Measurements from ENCODE around the gene TEX10.

GRCh38 chr9:100285080-100285479, 67.7 kb downstream of the TEX10 start:
- TF ChIP-seq ZC3H11A (IDR thresholded peaks at IDR 0.05; ENCODE audit: low read depth, low read length) (no peak), BHLHE40 (IDR thresholded peaks at IDR 0.05; ENCODE audit: low read length) (no peak), CHD2 (IDR thresholded peaks at IDR 0.05; ENCODE audit: low read depth, low read length) (no peak), RCOR1 (IDR thresholded peaks at IDR 0.05; ENCODE audit: borderline replicate concordance in 1 of 2, low read depth in 2 of 2, low read length in 2 of 2) (no peak), DMBX1 (CRISPR knock-in tag; IDR thresholded peaks at IDR 0.05; ENCODE audit: borderline replicate concordance) (no peak), ATF6 (CRISPR knock-in tag; IDR thresholded peaks at IDR 0.05) (no peak), POLR2A (conservative IDR thresholded peaks at IDR 0.05) (no peak), EZH2 (IDR thresholded peaks at IDR 0.05; ENCODE audit: borderline replicate concordance, low read depth, low read length) (no peak), FIP1L1 (IDR thresholded peaks at IDR 0.05; ENCODE audit: low read depth, low read length, poor library complexity, severe bottlenecking) (no peak), MTA2 (IDR thresholded peaks at IDR 0.05; ENCODE audit: low read depth) (no peak), GABPB1 (CRISPR knock-in tag; IDR thresholded peaks at IDR 0.05) (no peak), COPS2 (conservative IDR thresholded peaks at IDR 0.05) (no peak)
- TF ChIP-seq, protein P1, sequence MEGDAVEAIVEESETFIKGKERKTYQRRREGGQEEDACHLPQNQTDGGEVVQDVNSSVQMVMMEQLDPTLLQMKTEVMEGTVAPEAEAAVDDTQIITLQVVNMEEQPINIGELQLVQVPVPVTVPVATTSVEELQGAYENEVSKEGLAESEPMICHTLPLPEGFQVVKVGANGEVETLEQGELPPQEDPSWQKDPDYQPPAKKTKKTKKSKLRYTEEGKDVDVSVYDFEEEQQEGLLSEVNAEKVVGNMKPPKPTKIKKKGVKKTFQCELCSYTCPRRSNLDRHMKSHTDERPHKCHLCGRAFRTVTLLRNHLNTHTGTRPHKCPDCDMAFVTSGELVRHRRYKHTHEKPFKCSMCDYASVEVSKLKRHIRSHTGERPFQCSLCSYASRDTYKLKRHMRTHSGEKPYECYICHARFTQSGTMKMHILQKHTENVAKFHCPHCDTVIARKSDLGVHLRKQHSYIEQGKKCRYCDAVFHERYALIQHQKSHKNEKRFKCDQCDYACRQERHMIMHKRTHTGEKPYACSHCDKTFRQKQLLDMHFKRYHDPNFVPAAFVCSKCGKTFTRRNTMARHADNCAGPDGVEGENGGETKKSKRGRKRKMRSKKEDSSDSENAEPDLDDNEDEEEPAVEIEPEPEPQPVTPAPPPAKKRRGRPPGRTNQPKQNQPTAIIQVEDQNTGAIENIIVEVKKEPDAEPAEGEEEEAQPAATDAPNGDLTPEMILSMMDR (IDR thresholded peaks at IDR 0.05 in 2 of 3, conservative IDR thresholded peaks at IDR 0.05 in 1 of 3; ENCODE audit: insufficient read depth in 2 of 3, low read depth in 1 of 3, low read length in 3 of 3), result no peak
- TF ChIP-seq, protein P2, sequence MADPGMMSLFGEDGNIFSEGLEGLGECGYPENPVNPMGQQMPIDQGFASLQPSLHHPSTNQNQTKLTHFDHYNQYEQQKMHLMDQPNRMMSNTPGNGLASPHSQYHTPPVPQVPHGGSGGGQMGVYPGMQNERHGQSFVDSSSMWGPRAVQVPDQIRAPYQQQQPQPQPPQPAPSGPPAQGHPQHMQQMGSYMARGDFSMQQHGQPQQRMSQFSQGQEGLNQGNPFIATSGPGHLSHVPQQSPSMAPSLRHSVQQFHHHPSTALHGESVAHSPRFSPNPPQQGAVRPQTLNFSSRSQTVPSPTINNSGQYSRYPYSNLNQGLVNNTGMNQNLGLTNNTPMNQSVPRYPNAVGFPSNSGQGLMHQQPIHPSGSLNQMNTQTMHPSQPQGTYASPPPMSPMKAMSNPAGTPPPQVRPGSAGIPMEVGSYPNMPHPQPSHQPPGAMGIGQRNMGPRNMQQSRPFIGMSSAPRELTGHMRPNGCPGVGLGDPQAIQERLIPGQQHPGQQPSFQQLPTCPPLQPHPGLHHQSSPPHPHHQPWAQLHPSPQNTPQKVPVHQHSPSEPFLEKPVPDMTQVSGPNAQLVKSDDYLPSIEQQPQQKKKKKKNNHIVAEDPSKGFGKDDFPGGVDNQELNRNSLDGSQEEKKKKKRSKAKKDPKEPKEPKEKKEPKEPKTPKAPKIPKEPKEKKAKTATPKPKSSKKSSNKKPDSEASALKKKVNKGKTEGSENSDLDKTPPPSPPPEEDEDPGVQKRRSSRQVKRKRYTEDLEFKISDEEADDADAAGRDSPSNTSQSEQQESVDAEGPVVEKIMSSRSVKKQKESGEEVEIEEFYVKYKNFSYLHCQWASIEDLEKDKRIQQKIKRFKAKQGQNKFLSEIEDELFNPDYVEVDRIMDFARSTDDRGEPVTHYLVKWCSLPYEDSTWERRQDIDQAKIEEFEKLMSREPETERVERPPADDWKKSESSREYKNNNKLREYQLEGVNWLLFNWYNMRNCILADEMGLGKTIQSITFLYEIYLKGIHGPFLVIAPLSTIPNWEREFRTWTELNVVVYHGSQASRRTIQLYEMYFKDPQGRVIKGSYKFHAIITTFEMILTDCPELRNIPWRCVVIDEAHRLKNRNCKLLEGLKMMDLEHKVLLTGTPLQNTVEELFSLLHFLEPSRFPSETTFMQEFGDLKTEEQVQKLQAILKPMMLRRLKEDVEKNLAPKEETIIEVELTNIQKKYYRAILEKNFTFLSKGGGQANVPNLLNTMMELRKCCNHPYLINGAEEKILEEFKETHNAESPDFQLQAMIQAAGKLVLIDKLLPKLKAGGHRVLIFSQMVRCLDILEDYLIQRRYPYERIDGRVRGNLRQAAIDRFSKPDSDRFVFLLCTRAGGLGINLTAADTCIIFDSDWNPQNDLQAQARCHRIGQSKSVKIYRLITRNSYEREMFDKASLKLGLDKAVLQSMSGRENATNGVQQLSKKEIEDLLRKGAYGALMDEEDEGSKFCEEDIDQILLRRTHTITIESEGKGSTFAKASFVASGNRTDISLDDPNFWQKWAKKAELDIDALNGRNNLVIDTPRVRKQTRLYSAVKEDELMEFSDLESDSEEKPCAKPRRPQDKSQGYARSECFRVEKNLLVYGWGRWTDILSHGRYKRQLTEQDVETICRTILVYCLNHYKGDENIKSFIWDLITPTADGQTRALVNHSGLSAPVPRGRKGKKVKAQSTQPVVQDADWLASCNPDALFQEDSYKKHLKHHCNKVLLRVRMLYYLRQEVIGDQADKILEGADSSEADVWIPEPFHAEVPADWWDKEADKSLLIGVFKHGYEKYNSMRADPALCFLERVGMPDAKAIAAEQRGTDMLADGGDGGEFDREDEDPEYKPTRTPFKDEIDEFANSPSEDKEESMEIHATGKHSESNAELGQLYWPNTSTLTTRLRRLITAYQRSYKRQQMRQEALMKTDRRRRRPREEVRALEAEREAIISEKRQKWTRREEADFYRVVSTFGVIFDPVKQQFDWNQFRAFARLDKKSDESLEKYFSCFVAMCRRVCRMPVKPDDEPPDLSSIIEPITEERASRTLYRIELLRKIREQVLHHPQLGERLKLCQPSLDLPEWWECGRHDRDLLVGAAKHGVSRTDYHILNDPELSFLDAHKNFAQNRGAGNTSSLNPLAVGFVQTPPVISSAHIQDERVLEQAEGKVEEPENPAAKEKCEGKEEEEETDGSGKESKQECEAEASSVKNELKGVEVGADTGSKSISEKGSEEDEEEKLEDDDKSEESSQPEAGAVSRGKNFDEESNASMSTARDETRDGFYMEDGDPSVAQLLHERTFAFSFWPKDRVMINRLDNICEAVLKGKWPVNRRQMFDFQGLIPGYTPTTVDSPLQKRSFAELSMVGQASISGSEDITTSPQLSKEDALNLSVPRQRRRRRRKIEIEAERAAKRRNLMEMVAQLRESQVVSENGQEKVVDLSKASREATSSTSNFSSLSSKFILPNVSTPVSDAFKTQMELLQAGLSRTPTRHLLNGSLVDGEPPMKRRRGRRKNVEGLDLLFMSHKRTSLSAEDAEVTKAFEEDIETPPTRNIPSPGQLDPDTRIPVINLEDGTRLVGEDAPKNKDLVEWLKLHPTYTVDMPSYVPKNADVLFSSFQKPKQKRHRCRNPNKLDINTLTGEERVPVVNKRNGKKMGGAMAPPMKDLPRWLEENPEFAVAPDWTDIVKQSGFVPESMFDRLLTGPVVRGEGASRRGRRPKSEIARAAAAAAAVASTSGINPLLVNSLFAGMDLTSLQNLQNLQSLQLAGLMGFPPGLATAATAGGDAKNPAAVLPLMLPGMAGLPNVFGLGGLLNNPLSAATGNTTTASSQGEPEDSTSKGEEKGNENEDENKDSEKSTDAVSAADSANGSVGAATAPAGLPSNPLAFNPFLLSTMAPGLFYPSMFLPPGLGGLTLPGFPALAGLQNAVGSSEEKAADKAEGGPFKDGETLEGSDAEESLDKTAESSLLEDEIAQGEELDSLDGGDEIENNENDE (IDR thresholded peaks at IDR 0.05; ENCODE audit: low read depth, low read length), result no peak
